Heart left ventricle (tissue), 16 donors: ENCODE data around the gene TMEM119. TPM values are rescaled to one million over a fixed set of nuclear protein-coding genes. Genes with fewer than 3 reads are reported as not detected.
"Not testable (repeated sequence)": the region's sequence is repeated elsewhere in the genome, so short reads cannot be mapped to it uniquely, and the experiment has no call there.

Source experiments
- ATAC-seq, 4 donors: fragments of 200-7000 bp; cut with Tn5 transposase; one replicate each; pipeline ENCODE4 v1.9.1; 2020 to 2022; ENCODE audit warnings: moderate library complexity in 4 of 4, mild to moderate bottlenecking in 3 of 4, moderate number of reproducible peaks in 1 of 4
- DNase-seq, 5 donors: peaks; one replicate each; pipeline ENCODE4 v3.0.0-alpha.2; 2020
- H3K27ac ChIP-seq, 12 donors: fragments of 200-600 bp; sonication (generic) in 4 of 12; one replicate each; pipeline versions ENCODE4 v1.5.0 to v1.8.0; 2016 to 2022; ENCODE audit warnings: mild to moderate bottlenecking in 2 of 12
- H3K27me3 ChIP-seq, 9 donors: fragments of 200-600 bp; sonication (generic) in 2 of 9; one replicate each; pipeline versions ENCODE4 v1.5.1 to v1.8.0; 2016 to 2022; ENCODE audit warnings: mild to moderate bottlenecking in 3 of 9
- H3K36me3 ChIP-seq, 9 donors: fragments of 200-600 bp; sonication (generic) in 2 of 9; one replicate each; pipeline versions ENCODE4 v1.5.0 to v1.8.0; 2018 to 2022; ENCODE audit warnings: mild to moderate bottlenecking in 2 of 9
- H3K4me1 ChIP-seq, 12 donors: fragments of 200-600 bp; sonication (generic) in 4 of 12; one replicate each; pipeline versions ENCODE4 v1.5.0 to v1.8.0; 2016 to 2022; ENCODE audit warnings: mild to moderate bottlenecking in 3 of 12
- H3K4me3 ChIP-seq, 12 donors: fragments of 200-600 bp; sonication (generic) in 4 of 12; one replicate each; pipeline versions ENCODE4 v1.5.0 to v1.8.0; 2017 to 2022; ENCODE audit warnings: mild to moderate bottlenecking in 9 of 12, moderate library complexity in 4 of 12
- H3K9me3 ChIP-seq, 12 donors: fragments of 200-600 bp; sonication (generic) in 4 of 12; one replicate each; pipeline versions ENCODE4 v1.5.0 to v1.8.0; 2016 to 2022; ENCODE audit warnings: mild to moderate bottlenecking in 1 of 12
- CTCF ChIP-seq, 12 donors: fragments of 200-600 bp; sonication (generic) in 4 of 12; IDR thresholded peaks; one replicate each; pipeline versions ENCODE4 v1.5.0 to v1.8.0; 2018 to 2022; ENCODE audit warnings: antibody characterized with exemption in 12 of 12, mild to moderate bottlenecking in 5 of 12
- POLR2A ChIP-seq, 2 donors: fragments of 450-650 bp; IDR thresholded peaks; one replicate each; pipeline ENCODE4 v1.6.1; 2017; ENCODE audit warnings: antibody characterized with exemption in 2 of 2, mild to moderate bottlenecking in 2 of 2, moderate library complexity in 2 of 2
- WGBS, 4 donors: extraction: QIAGEN DNeasy Blood & Tissue Kit in 2 of 4; methylation state at CpG; one replicate each; pipeline versions ENCODE4 v1.1.5 to v1.1.7; 2013 to 2018; 5-methylcytosine and 5-hydroxymethylcytosine counted together
- intact Hi-C, 10 donors: fragments of 100-400 bp; cut with DNase I; formaldehyde crosslinking; loops; one replicate each; pipeline versions ENCODE4 v1.11.1 to v1.14.2; 2022
- polyA plus RNA-seq, 2 donors: library from polyadenylated mRNA; stranded (reverse); fragments of 200-250 nt; gene quantifications; one replicate each; pipeline ENCODE4 v1.2.3, GENCODE V29; 2013
- total RNA-seq, 9 donors: library from RNA; depleted of rRNA in 2 of 9; stranded (reverse); fragments of >200 nt in 2 of 9; fragmentation: NEBNext Ultra II Directional in 3 of 9; extraction: Animal tissue kit (Norgen Biotek cat#: 25700) in 3 of 9; gene quantifications; one replicate each; pipeline versions ENCODE4 v1.1.0 to v1.2.4, GENCODE V29; 2016 to 2023
- donor health status: ischemic (EF 13 %, LVEDD 7.1; RV severe dilation, severe dysfunction).
- donor health status: healthy with polysubstance abuse.
- donor health status: DM: no; HTN: yes; CAD: no.
- donor health status: DM: no; HTN: no; CAD: no.
- donor health status: ischemic (EF 25% LVEDD 6.9; RV normal size, moderate dysfunction).
- donor health status: ischemic (EF 25% LVEDD 5.7; RV mildly dilated, moderate dysfunction).
- donor health status: healthy.
- donor health status: DM: yes; HTN: yes; CAD: no.
- donor health status: ischemic (EF 35%, LVEDD 5.7; RV mildly dilated, moderate dysfunction).
- donor health status: nonischemic (EF 11% LVEDD 7.7; RV severe dilation, severe dysfunction).
- donor health status: DM: yes; HTN: yes; CAD: no.
- donor health status: PGD.
- donor health status: ischemic (EF 29% LVEDD 5.4; RV normal size, mild dysfunction).
- donor health status: nonischemic (EF 23%, LVEDD 6.1; RV moderate dilation, normal function).

TMEM119 gene
- total and polyA plus RNA-seq, 11 donors, result 0.19 to 11.0 (median 2.2) TPM

- TF ChIP-seq CTCF (IDR thresholded peaks at IDR 0.05) (no peak), POLR2A (IDR thresholded peaks at IDR 0.05) (no peak)
- Histone ChIP-seq H3K27me3 (no peaks in the 10 kb centered on the region), H3K4me1 (peaks cover 0 to 75% (median 27%) of the 10 kb centered on the region in 12 donors), H3K4me3 (peak overlapping the region in 1 of 12 donors; percentile 64), H3K9me3 (no peaks in the 10 kb centered on the region), H3K27ac (peak overlapping the region in 3 of 12 donors; percentile 24 to 95 (median 41)), H3K36me3 (no peaks in the 10 kb centered on the region)
- intact Hi-C loops, result no loop called here
- ATAC-seq (peak in 1 of 4 donors; percentile 10), DNase-seq (peak in 1 of 5 donors; percentile 27)
- WGBS, 4 donors, result 76 to 86% (median 76%) methylated on average over 4 of the region's 4 CpGs
Measured at GRCh38 chr12:108634341-108634751, 36.5 kb upstream of the TMEM119 start.

- WGBS, 4 donors, result 72 to 77% (median 76%) methylated on average over 13 to 14 of the region's 14 CpGs
- peaks cover 0 to 78% (median 25%) of the 10 kb centered on the region in 12 donors for H3K4me1 ChIP-seq
- DNase-seq (peak; percentile 55 to 89 (median 74)), ATAC-seq (peak in 3 of 4 donors; percentile 28 to 63 (median 61))
- intact Hi-C loops, result no loop called here
- H3K9me3 ChIP-seq, result no peaks in the 10 kb centered on the region
- TF ChIP-seq POLR2A (IDR thresholded peaks at IDR 0.05), result peak in 1 of 2 donors; percentile 17
- TF ChIP-seq CTCF (IDR thresholded peaks at IDR 0.05), result no peak
- no peaks in the 10 kb centered on the region for H3K27me3 ChIP-seq
- H3K27ac ChIP-seq, result peak within 1 kb of the TSS in 6 of 12 donors; percentile 8 to 95 (median 35)
- peak within 1 kb of the TSS in 9 of 12 donors; percentile 10 to 64 (median 37) for H3K4me3 ChIP-seq
- no peaks in the 10 kb centered on the region for H3K36me3 ChIP-seq
Measured at GRCh38 chr12:108633534-108634248, 35.8 kb upstream of the TMEM119 start, which contains the start of gene SELPLG. SELPLG (minus strand) TSS chr12:108633894; CDS start chr12:108624307, 9,587 bp downstream.

- DNase-seq (peak in 1 of 5 donors; percentile 7), ATAC-seq (no peak)
- H3K9me3 ChIP-seq, result no peaks in the 10 kb centered on the region
- intact Hi-C loops, result no loop called here
- peaks cover 0 to 77% (median 19%) of the 10 kb centered on the region in 12 donors for H3K4me1 ChIP-seq
- H3K36me3 ChIP-seq, result no peaks in the 10 kb centered on the region
- peak overlapping the region in 6 of 12 donors; percentile 8 to 95 (median 28) for H3K27ac ChIP-seq
- H3K4me3 ChIP-seq, result peak overlapping the region in 9 of 12 donors; percentile 10 to 64 (median 37)
- 91 to 94% (median 91%) methylated on average over 7 of the region's 7 CpGs for WGBS, 4 donors
- no peaks in the 10 kb centered on the region for H3K27me3 ChIP-seq
- TF ChIP-seq POLR2A (IDR thresholded peaks at IDR 0.05), result no peak
- TF ChIP-seq CTCF (IDR thresholded peaks at IDR 0.05), result no peak
Measured at GRCh38 chr12:108633081-108633533, 35.2 kb upstream of the TMEM119 start.

GRCh38 chr12:108631261-108631660 lies 33.4 kb upstream of the TMEM119 start:
- Histone ChIP-seq H3K27ac (peak overlapping the region in 1 of 12 donors; percentile 95), H3K4me1 (peaks cover 0 to 78% (median 7%) of the 10 kb centered on the region in 12 donors), H3K4me3 (peak overlapping the region in 4 of 12 donors; percentile 2 to 64 (median 29))
- DNase-seq, result peak in 1 of 5 donors; percentile 5
- intact Hi-C loops, ATAC-seq, H3K9me3 ChIP-seq, H3K27me3 ChIP-seq, H3K36me3 ChIP-seq: not testable (repeated sequence)
- 89 to 95% (median 94%) methylated on average over 4 of the region's 4 CpGs for WGBS, 4 donors
